Activated CD8-positive, alpha-beta memory T cell treated with anti-CD3 and anti-CD28 coated beads for 24 hours (primary cell): Measurements from ENCODE around the gene PRDM5.
"Not testable (repeated sequence)": the region's sequence is repeated elsewhere in the genome, so short reads cannot be mapped to it uniquely, and the experiment has no call there.

ENCODE experiments used
- DNase-seq: peaks from one replicate; pipeline ENCODE4 v3.0.0-alpha.2; 2020

Gene PRDM5

DNA sequence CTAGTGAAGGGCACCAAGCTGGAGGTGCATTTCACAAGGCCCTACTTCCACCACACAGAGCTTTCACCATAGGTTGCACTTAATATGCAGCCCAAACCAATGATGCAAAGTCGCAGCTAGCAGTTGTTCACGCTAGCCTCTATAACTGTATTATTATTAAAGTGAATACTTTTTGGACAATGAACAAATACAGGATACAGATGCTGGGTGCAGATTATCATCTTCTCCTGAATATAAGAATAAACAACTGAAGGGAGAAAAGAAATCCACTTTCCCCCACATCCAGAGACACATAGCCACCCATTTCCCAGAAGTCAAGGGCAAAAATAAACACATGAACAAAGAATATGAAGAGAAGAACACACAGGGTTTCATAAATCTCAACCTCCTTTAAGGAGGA, 107.2 kb downstream of the PRDM5 start:
- DNase-seq = no peak

DNA sequence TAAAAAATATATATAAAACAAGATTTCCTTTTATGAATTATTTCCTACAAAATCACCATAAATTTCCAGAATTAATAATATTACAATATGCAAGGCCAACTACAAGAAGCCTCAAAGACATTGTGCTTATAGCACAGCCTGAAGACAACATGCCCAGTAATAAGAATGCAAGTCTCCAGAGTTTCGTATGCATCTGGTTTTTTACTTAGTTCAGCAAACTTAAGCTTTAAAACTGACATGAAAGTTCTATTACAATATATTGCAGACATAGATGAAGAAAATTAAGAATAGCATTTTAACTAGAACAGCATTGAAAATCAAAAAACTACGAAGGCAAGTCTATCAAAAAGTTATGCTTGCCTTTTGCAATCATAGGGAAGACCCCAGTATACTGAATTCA, 107.6 kb downstream of the PRDM5 start:
- DNase-seq = no peak

DNA sequence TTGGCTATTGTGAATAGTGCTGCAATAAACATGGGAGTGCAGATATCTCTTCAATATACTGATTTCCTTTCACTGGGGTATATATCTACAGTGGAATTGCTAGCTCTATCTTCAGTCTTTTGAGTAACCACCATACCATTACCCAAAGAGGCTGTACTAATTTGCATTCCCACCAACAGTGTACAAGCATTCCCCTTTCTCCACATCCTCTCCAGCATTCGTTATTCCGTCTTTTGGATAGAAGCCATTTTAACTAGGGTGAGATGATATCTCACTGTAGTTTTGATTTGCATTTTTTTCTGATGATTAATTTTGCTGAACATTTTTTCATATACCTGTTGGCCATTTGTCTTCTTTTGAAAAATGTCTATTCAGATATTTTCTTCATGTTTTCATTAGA, 110.3 kb downstream of the PRDM5 start:
- DNase-seq = no peak

DNA sequence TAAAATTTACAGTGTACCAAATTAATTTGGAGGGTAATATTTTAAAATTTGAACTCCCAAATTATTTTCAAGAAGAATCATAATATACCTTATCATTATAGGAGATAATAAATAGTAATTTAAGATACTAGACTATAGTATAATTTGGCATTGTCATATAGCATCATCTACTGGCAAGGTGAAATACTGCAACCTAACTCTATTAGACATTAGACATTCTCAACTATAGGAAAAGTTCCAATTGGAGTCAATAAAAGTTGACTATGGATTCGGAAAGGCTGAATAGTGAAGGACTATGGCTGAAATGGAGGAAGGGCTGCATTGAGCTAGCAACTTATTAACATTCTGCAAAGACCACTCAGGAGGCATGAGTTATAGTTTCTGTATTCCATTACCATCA, 113.0 kb downstream of the PRDM5 start:
- no peak for DNase-seq

DNA sequence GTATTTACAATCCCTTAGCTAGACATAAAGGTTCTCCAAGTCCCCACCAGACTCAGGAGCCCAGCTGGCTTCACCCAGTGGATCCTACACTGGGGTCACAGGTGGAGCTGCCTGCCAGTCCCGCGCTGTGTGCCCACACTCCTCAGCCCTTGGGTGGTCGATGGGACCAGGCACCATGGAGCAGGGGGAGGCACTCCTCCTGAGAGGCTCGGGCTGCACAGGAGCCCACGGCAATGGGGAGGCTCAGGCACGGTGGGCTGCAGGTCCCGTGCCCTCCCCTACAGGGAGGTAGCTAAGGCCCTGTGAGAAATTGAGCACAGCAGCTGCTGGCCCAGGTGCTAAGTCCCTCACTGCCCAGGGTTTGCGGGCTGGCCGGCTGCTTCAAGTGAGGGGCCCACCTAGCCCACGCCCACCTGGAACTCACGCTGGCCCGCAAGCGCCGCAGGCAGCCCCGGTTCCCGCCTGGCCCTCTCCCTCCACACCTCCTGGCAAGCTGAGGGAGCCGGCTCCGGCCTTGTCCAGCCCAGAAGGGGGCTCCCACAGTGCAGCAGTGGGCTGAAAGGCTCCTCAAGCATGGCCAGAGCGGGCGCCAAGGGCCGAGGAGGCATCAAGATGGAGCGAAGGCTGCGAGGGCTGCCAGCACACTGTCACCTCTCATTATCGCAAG, 113.9 kb downstream of the PRDM5 start:
- DNase-seq = no peak

DNA sequence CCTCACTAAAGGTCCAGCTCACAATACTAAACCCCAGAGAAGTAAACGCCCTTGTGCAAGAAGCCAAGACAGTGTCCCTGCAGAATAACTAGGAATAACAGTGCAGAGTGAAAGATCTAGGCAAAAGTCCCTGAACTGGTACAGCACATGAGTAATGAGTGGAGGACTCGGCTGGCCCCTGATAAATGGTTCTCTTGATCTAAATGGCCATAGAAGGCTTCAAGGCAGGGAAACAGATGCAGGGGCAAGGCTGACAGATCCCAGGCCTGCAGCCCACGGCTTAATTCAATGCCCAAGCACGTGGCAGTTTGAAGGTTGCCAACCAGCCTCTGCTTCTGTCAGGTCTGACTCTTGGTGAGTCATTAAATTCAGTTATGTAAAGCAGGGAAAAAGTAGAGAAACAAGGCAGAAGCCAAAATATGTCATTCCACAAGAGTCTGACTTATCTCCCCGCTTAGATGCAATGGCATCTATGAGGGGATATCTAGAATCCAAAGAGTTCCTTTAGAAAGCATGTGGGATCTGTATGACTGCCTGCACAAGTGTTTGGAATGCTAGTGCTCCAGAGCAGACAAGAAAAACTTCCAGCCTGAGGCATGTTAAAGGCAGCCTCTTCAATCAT, 121.3 kb downstream of the PRDM5 start:
- DNase-seq = no peak

DNA sequence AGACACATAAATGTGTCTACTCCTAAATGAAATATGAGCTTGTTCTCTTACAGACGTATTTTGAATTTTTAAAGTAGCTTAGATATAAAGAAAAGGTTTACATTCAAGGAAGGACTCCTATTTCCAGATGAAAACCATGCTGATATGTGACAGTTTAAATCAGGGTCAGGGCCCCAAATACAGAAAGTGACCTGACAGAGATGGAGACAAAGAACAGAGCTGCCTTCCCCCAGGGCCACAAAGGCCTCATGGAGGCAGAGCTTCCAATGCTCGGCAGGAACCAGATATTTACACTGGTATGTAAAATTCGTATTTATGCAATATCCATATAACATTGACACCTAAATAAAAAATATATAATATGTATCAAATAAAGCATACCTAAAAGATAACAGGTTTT, 124.0 kb downstream of the PRDM5 start:
- no peak for DNase-seq

DNA sequence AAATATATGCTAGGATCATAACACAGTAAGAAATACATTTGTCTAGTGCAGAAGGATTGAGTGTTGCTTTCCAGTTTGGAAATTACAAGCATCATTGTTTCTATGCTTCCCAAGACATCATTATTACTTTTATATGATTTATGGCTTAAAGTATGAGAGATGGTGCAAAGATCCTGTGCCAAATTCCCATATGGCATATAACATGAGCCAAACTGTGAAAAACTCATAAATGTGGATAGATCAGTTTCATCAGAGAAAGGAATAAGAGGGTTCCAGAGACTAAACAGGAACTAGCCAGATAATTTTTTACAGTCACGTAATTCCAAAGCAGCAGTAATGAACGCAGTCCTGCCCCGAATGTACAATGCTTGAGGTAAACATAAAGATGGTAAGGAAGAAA, 126.3 kb downstream of the PRDM5 start:
- DNase-seq = no peak

DNA sequence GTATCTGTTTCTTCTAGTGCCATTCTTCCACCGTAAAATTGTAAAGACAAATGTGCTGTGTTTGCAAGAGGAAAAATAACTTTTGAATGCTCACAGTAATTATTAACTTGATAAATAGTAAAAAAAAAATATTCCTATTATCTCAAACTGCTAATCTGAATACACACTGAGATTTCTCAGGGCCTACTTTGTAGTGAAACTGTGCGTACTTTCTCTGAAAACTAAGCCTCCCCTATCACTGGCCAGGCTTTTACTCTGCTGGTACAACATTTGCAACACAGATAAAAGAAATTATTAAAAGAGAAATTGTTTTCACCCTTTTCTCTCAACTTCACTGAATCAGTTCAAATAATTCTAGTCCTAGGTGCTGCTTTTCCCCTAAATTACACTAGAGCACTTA, 137.3 kb downstream of the PRDM5 start:
- no peak for DNase-seq

DNA sequence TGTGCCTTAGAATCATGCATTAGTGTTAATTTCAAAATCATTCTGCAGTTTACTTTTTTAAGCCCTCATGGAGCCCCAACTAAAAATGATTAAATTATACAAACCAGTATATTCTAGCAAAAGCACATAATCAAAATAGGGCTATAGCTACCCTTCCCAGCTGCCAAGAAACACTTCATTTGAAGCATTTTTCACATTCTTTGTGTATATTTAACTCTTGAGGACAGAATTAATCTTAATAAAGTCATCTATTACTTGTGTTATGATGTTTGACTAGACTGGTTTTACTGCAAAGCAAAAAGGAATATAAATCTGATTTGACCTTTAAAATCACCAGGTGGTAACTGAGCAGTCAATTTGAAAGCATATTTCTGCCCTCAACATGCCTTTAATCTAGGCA, 145.1 kb downstream of the PRDM5 start:
- no peak for DNase-seq

DNA sequence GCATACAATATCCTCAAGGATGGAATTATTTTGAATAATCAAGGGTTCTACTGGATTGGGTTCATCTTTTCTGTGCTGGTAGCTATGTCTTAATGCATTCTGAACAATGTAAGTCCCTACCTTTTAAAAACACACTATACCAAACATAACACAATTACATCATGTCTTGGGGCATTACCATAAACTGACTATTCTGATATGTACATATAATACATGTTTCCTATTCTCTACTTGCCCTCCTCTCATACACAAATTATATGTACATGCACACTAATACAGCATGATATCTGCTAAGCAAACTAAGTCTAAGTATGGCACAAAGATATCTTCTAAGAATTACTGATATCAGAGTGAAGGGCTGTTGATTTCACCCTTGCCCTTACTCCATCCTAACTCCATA, 147.1 kb downstream of the PRDM5 start:
- no peak for DNase-seq

DNA sequence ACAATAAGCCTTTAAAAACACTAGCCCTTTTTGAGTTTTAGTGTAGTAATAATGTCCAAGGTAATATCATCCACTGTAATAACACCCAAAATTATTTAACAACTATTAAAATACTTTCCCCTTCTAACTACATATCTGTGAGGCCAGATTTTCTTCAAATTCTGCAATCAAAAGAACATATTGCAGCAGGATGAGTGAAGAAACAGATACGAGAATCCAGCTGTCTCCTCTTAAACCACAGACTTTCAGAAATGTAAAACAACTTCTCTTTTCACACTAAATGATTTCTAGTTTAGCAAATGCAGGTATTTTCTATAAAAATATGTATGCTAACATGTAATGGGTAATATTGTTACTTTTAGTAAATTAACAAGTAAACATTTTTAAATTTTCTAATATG, 148.9 kb downstream of the PRDM5 start:
- no peak for DNase-seq

DNA sequence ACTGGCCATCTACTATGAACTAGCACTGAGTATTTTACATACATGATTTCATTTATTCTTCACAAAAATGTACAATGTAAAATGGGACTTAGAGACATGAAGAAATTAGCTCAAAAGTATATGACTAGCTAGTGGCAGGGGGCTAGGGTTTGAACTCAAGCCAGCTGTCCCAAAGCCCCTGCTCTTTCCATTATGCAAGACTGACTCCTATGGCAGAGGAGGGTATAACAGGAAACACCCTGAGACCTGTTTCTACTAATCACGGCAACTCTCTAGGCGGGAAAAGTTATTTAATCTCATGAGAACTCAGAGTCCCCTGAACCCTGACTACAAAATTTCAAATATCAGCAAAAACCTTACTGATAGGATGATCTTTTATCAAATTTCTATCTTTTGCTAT, 150.6 kb downstream of the PRDM5 start:
- DNase-seq = no peak

DNA sequence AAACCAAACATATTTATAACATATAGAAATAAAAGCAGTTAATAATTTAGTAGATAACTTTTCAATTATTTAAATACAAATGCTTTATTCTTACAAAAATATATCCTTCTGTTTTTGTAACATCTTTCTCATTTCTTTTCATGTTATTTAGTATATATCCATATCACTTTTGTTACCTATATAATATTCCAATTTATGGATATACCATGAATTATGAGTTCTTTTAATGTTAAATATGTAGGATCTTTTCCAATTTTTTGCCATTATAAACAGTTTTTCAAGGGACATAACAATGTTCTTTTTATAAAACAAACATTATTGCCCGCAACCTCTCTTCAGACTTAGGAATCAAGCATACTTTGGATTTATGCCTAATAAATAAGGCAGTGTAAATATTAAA, 151.6 kb downstream of the PRDM5 start:
- DNase-seq = no peak

DNA sequence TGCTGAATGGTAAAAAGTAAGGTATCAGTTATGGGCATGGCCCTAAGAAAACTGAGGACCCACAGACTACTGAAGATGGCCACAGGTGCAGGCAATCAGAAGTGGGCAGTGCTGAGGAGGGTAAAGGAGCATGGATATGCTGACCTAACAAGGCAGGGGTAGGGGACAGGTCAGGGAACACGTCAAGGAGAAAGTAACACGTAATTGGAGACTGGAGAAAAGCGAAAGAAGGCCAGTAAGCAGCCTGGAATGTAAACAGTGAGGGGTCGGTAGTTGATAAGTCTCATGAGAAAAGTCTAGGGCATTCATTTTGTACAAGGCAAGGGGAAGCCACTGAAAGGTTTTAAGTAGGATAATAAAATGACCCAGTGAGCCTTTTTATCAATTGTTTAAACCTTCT, 153.3 kb downstream of the PRDM5 start:
- no peak for DNase-seq

DNA sequence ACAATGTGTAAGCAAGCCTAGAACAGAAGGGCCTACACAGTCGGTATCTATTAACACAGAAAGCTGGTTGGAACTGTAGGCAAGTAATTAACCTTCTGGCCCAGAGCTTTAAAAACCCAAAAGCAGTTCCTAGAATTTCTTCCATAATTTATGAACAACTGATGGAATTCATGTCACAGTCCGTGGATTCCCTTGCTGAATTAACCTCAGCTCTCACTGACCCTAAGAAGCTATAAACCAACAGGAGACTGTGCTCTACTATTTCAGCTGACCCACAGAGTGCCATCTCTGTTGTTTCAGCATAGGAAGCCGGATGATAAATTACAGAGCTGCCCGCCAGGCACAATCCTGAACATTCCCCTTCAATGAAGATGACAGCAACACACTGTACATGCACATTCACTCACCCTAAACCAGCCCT, 157.3 kb downstream of the PRDM5 start:
- DNase-seq = no peak

DNA sequence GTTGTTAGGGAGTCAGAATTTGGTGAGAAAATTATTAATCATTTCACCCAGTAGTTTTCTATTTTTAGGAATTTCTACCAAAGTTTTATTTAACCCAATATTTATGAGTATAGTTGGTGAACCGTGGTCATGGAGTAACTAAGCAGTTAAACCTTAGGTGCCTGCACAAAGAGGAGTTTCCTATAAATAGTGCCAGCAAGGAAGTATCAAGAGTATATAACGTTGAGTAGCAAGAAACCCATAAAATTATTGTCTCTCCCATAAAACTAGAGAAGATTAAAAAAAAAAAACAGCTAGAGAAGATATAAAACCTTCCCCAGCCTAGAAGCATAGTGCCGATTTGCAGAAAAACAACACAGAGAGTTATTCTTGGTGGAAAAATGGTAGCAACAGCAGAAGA, 158.9 kb downstream of the PRDM5 start:
- no peak for DNase-seq

DNA sequence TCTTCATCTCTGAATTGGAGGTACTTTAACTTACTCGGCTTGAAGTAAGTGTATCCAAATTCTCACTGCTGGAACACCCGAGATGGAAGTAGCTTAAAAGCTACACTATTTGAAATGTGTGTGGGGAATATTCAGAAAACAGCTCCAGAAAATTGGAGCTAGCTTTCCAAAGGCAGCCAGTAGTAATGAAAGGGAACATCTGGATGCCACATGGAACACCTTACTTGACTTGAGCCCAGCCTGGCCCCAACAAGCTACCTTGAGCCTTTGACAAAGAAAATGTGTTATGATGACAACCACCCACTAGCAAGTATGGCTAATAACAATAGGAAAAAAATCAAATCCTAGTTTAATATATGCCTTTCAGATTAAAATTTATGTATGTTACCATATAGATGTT, 161.5 kb downstream of the PRDM5 start:
- no peak for DNase-seq

DNA sequence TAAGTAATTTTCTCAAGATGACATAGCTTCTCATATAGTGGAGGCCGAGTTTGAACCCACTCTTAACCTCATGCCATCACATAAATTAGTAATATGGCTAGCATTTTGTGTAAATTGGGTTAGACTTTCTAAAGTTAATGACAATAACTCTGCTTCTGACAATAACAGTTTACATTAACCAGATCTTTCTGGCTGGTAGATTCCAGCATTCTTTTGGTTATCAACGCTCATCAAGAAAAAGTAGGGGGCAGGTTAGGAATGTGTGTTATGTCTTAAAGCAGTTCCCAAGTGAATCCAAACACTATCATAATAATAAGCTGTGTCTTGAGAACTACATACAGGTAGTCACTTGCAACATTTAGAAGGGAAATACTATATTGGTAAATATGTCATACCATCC, 162.5 kb downstream of the PRDM5 start:
- DNase-seq = no peak

DNA sequence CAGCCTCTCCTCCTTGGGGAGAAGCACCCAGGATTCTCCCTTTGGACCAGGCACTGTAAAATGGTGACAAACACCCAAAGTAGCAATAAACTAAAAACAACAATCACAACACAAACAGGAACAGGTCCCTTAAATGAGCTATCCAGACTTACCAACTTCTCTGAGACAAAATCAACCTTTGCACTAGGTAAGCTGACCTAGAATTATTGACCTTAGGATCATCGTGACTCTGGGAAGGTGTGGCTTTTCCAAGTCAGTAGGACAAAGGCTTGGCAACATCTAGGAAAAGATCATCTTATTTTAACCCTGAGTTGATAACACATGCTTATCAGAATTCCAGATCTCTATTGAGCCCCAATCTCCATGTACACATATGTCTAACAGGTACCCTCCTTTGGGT, 166.7 kb downstream of the PRDM5 start:
- no peak for DNase-seq

DNA sequence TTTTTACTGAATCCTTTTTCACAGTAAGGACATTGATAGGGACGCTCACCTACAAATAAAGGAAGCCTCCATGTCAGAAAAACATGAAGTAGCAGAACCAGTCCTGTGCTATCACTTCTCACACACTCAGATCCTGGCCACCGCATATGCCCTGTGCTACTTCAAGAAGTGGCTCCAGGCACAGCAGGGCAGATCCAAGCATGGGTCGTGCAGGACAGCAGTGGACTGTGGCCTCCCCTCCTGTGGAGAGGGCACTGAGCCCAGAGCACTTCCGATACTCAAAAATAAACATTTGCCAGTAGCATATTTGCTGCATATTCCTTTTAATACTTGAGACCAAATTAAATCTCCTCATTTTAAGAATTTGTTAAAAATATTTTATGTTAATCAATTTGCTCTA, 167.9 kb downstream of the PRDM5 start:
- no peak for DNase-seq

DNA sequence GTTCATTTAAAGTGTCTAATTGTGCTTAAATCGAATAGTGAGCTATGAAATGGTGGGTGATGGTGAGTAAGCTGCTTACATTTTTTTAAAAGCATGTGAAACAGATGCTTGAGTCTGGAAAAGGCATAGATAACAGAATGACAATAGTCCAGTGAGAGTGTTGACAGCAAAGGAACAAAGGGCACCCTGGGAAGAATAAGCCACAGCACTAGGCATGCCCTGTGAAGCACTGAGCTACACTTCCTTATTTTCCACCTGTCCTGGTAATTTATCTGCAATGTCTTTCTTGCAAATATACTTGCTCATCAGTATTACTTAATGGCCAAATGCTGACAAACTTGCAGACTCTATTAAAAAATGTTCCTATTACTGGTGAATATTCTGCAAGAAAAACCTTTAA, 168.7 kb downstream of the PRDM5 start:
- DNase-seq = no peak

DNA sequence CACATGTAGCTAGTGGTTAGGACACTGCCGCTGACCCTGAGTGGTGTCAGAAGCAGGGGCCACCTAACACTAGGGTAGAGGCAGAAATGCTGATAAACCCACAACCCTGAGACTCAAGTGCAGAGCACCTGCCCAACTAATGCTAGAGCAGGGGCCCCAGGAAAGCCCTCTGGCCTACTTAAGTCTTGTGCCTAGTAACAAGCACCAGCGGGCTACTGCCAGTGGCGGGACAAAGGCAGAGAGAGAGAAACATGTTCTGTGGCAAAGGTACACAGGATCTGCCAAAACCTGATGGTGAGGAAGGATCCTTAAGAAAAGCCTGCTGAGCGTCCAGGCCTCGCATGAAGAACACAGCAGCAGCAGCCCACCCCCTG, 172.4 kb downstream of the PRDM5 start:
- DNase-seq = no peak

DNA sequence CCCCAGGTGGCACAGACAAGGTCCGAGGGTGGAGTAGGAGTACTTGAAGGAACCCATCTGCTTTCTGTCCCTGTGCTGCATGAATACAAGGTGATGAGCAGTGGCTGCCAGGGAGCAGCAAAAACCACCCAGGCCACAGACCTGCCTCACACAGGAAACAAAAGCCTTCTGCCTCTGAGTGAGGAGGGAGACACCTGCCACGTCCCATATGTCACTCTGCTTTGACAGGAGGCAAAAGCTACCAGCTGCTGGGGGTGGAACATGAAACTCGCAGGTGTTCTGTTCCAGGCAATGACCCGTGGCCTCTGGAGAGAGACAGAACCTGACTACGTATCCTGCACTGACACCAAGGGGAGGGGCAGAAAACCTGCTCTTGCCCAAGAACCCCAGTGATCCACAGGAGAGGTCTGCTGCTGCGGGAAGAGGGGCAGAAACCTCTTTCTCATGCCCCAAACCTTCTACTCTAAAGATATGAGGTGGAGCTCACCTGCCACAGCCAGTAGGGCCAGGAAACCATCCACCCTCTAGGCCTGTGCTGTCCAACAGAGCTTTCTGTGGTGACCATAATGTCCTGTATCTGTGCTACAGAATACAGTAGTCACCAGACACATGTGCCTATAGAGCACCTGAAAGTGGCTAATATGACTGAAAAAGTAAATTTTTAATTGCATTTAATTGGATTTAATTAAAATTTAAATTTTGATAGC, 172.9 kb downstream of the PRDM5 start:
- DNase-seq = no peak

DNA sequence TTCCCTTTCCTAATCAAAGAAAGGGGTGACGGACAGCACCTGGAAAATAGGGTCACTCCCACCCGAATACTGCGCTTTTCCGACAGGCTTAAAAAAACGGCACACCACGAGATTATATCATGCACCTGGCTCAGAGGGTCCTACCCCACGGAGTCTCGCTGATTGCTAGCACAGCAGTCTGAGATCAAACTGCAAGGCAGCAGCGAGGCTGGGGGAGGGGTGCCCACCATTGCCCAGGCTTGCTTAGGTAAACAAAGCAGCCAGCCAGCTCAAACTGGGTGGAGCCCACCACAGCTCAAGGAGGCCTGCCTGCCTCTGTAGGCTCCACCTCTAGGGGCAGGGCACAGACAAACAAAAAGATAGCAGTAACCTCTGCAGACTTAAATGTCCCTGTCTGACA, 180.9 kb downstream of the PRDM5 start:
- not testable (repeated sequence) for DNase-seq
